AG04449 (cell line): ENCODE measurements around the gene GXYLT2.
A peak's percentile ranks its signal among the peaks of the same experiment; 100 is the strongest.

ENCODE experiments used
- CTCF ChIA-PET: fragments of 350-600 bp; formaldehyde crosslinking; extraction: SDS; loops from one replicate; lab custom pipeline; 2021; ENCODE audit warnings: antibody characterized with exemption; lab: Yijun Ruan, JAX
- POLR2A ChIA-PET: fragments of 400-600, 350-600 bp; formaldehyde crosslinking; extraction: SDS; loops from one replicate; lab custom pipeline; 2020; ENCODE audit warnings: antibody characterized with exemption, inconsistent platforms; lab: Yijun Ruan, JAX
- DNase-seq: peaks from one replicate; pipeline ENCODE4 v3.0.0-alpha.2; 2010; ENCODE audit warnings: low read depth, low spot score
- H3K4me3 ChIP-seq: 2 replicates; pipeline ENCODE4 v1.5.1; 2011; ENCODE audit warnings: low read depth, mild to moderate bottlenecking, control low read depth, low read length
- TF ChIP-seq, protein P1 (sequence below): IDR thresholded peaks from one replicate; pipeline ENCODE4 v1.5.1; 2011; ENCODE audit warnings: mild to moderate bottlenecking, moderate library complexity, low read length, control low read depth, inconsistent platforms; ENCODE audit not compliant: insufficient read depth; ENCODE audit errors: missing control alignments

GXYLT2 gene

DNA sequence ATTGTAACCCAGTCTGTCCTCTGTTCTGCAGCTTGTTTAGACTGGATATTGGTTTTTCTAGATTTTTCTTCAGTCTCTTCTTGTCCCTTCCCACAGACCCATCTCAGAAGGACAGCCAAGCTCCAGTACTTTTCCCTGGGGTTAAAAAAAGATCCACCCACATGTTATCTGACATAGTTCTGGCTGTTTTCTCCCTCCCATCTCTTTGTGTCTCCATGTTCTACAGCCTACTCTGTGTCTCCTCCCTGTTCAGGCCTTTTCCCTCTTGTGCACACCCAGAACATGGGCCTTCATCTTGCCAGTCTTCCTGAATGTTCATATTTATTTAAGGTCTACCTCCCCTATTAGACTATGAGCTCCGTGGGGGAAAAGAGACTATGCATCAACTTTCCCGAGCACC lies 103.7 kb downstream of the GXYLT2 start:
- no peak overlapping the region for H3K4me3 ChIP-seq
- ChIA-PET CTCF (no interaction called here), POLR2A (no interaction called here)
- DNase-seq, result no peak
- TF ChIP-seq, protein P1, sequence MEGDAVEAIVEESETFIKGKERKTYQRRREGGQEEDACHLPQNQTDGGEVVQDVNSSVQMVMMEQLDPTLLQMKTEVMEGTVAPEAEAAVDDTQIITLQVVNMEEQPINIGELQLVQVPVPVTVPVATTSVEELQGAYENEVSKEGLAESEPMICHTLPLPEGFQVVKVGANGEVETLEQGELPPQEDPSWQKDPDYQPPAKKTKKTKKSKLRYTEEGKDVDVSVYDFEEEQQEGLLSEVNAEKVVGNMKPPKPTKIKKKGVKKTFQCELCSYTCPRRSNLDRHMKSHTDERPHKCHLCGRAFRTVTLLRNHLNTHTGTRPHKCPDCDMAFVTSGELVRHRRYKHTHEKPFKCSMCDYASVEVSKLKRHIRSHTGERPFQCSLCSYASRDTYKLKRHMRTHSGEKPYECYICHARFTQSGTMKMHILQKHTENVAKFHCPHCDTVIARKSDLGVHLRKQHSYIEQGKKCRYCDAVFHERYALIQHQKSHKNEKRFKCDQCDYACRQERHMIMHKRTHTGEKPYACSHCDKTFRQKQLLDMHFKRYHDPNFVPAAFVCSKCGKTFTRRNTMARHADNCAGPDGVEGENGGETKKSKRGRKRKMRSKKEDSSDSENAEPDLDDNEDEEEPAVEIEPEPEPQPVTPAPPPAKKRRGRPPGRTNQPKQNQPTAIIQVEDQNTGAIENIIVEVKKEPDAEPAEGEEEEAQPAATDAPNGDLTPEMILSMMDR, result no peak

DNA sequence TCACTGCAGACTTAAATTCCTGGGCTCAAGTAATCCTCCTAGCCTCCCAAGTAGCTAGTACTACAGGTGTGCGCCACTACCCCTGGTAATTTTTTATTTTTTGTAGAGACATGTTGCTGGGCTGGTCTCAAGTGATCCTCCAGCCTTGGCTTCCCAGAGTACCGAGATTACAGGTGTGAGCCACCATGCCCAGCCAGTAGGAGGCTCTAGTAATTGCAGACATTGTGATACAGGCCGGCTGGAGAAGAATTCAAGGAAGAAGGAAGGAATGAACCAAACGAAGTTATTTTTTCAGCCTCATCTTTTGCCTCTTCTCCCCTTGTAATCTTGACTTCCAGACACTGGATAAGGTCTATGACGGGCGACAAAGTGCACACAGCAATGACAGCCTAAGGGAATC lies 105.5 kb downstream of the GXYLT2 start:
- POLR2A ChIA-PET, result no interaction called here
- no peak for DNase-seq
- CTCF ChIA-PET, result interaction anchor here (1.6 to 1.8 kb wide), 3 partner anchors 11 to 92 kb away, joined by 3 to 5 read pairs (median 4); no protein-coding TSS in a partner anchor
- TF ChIP-seq, protein P1, result no peak
- no peak overlapping the region for H3K4me3 ChIP-seq

DNA sequence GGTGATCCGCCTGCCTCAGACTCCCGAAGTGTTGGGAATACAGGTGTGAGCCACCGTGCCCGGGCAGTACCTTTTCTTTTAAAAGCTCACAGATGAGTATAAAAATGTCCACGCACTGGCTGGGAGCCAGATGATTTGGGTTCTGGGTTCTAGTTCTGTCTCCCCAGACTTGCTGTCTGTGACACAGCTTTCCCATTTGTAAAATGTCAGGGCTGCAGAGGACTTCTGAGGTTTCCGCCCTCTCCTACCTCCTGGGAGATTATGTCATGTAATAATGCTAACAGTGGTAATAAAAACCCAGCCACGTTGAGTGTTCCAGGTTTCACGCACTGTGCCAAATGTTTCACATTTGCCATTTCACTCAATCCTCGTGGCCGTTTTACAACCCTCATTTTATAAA lies 107.5 kb downstream of the GXYLT2 start:
- CTCF ChIA-PET, result interaction anchor here (1.8 kb wide), 1 partner anchor 13 kb away, joined by 4 read pairs; no protein-coding TSS in a partner anchor
- POLR2A ChIA-PET, result no interaction called here
- H3K4me3 ChIP-seq, result no peak overlapping the region
- DNase-seq, result no peak
- TF ChIP-seq, protein P1, result no peak

DNA sequence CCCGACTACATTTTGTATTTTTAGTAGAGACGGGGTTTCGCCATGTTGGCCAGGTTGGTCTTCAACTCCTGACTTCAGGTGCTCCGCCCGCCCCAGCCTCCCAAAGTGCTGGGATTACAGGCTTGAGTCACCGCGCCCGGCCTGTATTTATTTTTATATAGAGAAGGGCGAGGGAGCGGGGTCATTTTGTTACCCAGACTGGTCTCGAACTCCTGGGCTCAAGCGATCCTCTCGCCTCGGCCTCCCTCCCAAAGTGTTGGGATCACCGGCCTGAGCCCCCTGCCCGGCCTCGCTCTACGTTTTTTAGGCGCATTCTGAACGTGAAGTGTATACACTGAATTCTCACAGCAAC lies 108.3 kb downstream of the GXYLT2 start:
- POLR2A ChIA-PET, result no interaction called here

DNA sequence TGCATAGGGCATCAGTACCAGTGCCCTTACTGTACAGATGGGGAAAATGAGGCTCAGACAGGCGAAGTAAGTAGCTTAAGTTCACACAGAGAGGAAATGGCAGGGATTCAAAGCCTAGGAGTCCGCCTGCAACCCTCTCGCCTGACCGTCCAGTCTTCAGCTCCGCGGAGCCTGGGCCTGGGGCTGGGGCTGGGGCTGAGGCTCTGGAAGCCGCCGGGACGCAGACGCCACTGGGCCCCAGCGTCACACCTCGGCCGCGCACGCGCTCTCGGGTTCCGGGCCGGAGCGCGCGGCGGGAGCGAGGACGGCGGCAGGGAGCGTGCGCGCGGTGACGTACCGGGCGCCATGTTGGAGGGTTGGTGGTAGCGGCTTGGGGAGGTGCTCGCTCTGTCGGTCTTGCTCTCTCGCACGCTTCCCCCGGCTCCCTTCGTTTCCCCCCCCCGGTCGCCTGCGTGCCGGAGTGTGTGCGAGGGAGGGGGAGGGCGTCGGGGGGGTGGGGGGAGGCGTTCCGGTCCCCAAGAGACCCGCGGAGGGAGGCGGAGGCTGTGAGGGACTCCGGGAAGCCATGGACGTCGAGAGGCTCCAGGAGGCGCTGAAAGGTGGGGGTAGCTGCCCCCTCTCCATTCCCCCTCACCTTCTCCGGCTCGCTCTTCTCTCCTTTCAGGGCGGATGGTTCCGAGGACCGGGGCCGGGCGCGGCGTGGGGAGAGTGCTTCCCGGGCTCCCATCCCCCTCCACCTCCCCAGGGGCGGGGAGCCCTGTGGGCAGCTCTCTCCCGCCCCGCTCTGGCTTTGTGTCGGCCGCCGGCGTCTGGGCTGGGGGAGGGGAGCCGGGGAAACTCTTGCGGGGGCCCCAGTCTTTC lies 108.9 kb downstream of the GXYLT2 start, which contains the start of gene PPP4R2:
Gene PPP4R2, plus strand, starts transcription at position 339 of the 861 bp plus-strand sequence. Its CDS starts 227 bp downstream, at position 566.
- TF ChIP-seq, protein P1, result no peak
- ChIA-PET CTCF (interaction anchor here (0.6 to 2.0 kb wide), 10 partner anchors 10 to 147 kb away, joined by 3 to 8 read pairs (median 4); no protein-coding TSS in a partner anchor), POLR2A (interaction anchor here (0.6 kb wide), 1 partner anchor 289 kb away, joined by 3 read pairs; no protein-coding TSS in a partner anchor)
- peak within 1 kb of the TSS; percentile 82 for H3K4me3 ChIP-seq
- DNase-seq, result peak; percentile 50

More for the DNA sequence above, 108.3 kb downstream of the GXYLT2 start:
- H3K4me3 ChIP-seq, result peak overlapping the region; percentile 52
- CTCF ChIA-PET, result interaction anchor here (1.0 to 2.0 kb wide), 3 partner anchors 14 to 60 kb away, joined by 4 to 8 read pairs (median 4); no protein-coding TSS in a partner anchor
- no peak for DNase-seq
- TF ChIP-seq, protein P1, result no peak

- TF ChIP-seq, protein P1, result peak; percentile 42
- POLR2A ChIA-PET, result no interaction called here
- no peak for DNase-seq
- peak overlapping the region; percentile 82 for H3K4me3 ChIP-seq
- CTCF ChIA-PET, result interaction anchor here (0.6 to 2.5 kb wide), 12 partner anchors 9 to 148 kb away, joined by 3 to 10 read pairs (median 4); no protein-coding TSS in a partner anchor
Observed at GRCh38 chr3:72997421-72997961, 109.6 kb downstream of the GXYLT2 start.
